Liver (tissue), 3 donors: Measurements from ENCODE around the gene BDP1.

Experiments
- EGR1 ChIP-seq, 2 donors: IDR thresholded peaks; 2 replicates each; pipeline ENCODE4 v1.6.1; 2016 to 2018; ENCODE audit warnings: antibody characterized with exemption in 2 of 2, low read depth in 2 of 2
- HNF4G ChIP-seq: IDR thresholded peaks from 2 replicates; pipeline ENCODE4 v1.6.1; 2016; ENCODE audit warnings: antibody characterized with exemption
- JUND ChIP-seq, 2 donors: IDR thresholded peaks; 2 replicates each; pipeline ENCODE4 v1.6.1; 2016; ENCODE audit warnings: antibody characterized with exemption in 2 of 2
- REST ChIP-seq: IDR thresholded peaks from 2 replicates; pipeline ENCODE4 v1.6.1; 2016; ENCODE audit warnings: antibody characterized with exemption, mild to moderate bottlenecking
- TF ChIP-seq, protein P1 (sequence below): fragments of 150-350 bp; IDR thresholded peaks from 2 replicates; pipeline ENCODE4 v1.5.1; 2017; ENCODE audit warnings: improper control_type of control experiment, low read depth, low read length; ENCODE audit not compliant: missing input control
- donor health status: healthy.
- donor health status: healthy.

- no peak for TF ChIP-seq REST
- TF ChIP-seq, protein P1, sequence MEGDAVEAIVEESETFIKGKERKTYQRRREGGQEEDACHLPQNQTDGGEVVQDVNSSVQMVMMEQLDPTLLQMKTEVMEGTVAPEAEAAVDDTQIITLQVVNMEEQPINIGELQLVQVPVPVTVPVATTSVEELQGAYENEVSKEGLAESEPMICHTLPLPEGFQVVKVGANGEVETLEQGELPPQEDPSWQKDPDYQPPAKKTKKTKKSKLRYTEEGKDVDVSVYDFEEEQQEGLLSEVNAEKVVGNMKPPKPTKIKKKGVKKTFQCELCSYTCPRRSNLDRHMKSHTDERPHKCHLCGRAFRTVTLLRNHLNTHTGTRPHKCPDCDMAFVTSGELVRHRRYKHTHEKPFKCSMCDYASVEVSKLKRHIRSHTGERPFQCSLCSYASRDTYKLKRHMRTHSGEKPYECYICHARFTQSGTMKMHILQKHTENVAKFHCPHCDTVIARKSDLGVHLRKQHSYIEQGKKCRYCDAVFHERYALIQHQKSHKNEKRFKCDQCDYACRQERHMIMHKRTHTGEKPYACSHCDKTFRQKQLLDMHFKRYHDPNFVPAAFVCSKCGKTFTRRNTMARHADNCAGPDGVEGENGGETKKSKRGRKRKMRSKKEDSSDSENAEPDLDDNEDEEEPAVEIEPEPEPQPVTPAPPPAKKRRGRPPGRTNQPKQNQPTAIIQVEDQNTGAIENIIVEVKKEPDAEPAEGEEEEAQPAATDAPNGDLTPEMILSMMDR, result no peak
- no peak for TF ChIP-seq HNF4G
- TF ChIP-seq EGR1 (IDR thresholded peaks at IDR 0.05; ENCODE audit: low read depth in 2 of 2), result no peak
- no peak for TF ChIP-seq JUND (IDR thresholded peaks at IDR 0.05)
Measured at GRCh38 chr5:71529682-71530081, 74.2 kb downstream of the BDP1 start.
